GM11168 (cell line): ENCODE data around the gene CDK10.
"Not testable (repeated sequence)": the region's sequence is repeated elsewhere in the genome, so short reads cannot be mapped to it uniquely, and the experiment has no call there.

Experiments
- in situ Hi-C: fragments of 300-500 bp; cut with MboI; formaldehyde crosslinking; loops from one replicate; pipeline ENCODE4 v1.12.0; 2022; ENCODE audit warnings: low sequenced_read_pairs; ENCODE audit not compliant: unreplicated experiment

CDK10 gene

DNA sequence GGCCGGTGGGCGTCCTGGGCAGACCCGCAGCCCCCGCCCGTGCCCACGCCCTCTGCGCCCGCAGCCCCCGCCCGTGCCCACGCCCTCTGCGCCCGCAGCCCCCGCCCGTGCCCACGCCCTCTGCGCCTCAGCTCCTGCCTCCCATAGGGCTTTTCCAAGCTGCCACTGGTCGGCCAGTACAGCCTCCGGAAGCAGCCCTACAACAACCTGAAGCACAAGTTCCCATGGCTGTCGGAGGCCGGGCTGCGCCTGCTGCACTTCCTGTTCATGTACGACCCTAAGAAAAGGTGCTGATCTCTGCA, 8.2 kb downstream of the CDK10 start:
- in situ Hi-C loops = not testable (repeated sequence)

GRCh38 chr16:89695086-89695874, 8.8 kb downstream of the CDK10 start:
- in situ Hi-C loops = no loop called here

DNA sequence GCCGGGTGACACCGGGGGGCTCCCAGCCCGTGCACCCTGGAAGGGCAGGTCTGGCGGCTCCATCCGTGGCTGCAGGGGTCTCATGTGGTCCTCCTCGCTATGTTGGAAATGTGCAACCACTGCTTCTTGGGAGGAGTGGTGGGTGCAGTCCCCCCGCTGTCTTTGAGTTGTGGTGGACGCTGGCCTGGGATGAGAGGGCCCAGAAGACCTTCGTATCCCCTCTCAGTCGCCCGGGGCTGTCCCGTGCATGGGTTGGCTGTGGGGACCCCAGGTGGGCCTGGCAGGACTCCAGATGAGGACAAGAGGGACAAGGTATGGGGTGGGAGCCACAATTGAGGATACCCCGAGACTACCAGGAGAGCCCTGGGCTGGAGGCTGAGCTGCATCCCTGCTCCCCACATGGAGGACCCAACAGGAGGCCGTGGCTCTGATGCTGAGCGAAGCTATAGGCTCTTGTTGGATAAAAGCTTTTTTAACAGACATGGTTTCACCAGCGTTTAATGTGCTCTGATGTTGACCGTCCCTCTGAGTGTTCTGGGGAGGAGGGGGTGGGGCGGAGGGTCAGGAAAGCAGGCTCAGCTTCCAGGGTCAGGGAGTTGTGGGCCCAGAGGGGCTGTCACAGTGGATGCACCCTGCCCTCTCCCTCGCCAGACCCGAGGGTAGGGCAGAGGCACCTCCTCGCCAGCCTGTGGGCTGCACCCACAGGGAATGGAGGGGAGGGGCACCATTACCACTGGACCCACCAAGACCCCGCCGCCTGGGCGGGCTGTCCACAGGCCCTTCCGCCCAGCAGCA, 9.6 kb downstream of the CDK10 start:
- in situ Hi-C loops = no loop called here

- in situ Hi-C loops = no loop called here
Observed at GRCh38 chr16:89696670-89697128, 10.2 kb downstream of the CDK10 start.

GRCh38 chr16:89697161-89697615, 10.7 kb downstream of the CDK10 start:
- in situ Hi-C loops = no loop called here

- in situ Hi-C loops = no loop called here
Observed at GRCh38 chr16:89697616-89698331, 11.3 kb downstream of the CDK10 start.

DNA sequence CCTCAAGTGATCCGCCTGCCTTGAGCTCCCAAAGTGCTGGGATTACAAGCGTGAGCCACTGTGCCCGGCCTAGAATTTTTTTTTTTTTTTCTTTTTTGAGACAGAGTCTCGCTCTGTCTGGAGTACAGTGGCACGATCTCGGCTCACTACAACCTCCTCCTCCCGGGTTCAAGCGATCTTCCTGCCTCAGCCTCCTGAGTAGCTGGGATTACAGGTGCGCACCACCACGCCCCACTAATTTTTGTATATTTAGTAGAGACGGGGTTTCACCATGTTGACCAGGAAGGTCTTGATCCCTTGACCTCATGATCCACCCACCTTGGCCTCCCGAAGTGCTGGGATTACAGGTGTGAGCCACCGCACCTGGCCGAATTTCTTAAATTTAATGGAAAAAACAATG, 12.2 kb downstream of the CDK10 start:
- in situ Hi-C loops = not testable (repeated sequence)

- in situ Hi-C loops = loop anchor here (10.0 kb wide), 1 partner anchor 165 kb away; no protein-coding TSS in a partner anchor
Observed at GRCh38 chr16:89699629-89700099, 13.2 kb downstream of the CDK10 start.

DNA sequence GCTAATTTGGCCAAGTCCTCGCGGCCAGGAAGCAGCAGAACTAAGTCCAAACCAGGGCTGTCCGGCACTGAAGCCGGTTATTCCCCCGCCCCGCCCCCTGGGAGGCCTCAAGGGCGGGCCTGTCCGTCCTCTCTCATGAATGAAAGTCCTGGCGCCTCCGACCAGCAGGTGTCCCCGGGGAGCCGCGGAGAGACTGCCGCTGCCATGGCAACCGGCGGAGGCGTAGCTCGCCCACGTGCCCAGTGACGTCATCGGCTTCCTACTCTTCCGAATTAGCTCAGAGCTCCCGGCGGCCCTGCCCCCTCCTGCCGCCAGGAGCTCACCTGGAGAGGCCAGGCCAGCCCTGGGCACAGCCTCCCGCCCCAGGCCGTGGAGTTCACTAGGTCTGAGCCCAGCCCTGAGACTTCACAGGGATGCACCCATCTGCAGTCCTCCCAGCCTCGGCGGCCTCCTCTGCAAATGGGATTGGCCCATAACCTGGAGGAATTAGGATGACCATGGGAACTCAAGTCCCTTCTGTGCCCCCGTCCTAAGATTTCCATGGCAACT, 13.7 kb downstream of the CDK10 start:
- in situ Hi-C loops = loop anchor here (10.0 kb wide), 1 partner anchor 165 kb away; no protein-coding TSS in a partner anchor

- in situ Hi-C loops = loop anchor here (10.0 kb wide), 1 partner anchor 164 kb away; no protein-coding TSS in a partner anchor
Observed at GRCh38 chr16:89700649-89701424, 14.3 kb downstream of the CDK10 start.

- in situ Hi-C loops = loop anchor here (10.0 kb wide), 1 partner anchor 163 kb away; no protein-coding TSS in a partner anchor
Observed at GRCh38 chr16:89701425-89702406, 15.2 kb downstream of the CDK10 start, which contains the start of gene SPATA2L. Gene SPATA2L (minus strand): TSS chr16:89701705. CDS start chr16:89701232, 473 bp downstream.

GRCh38 chr16:89704281-89704680, 17.8 kb downstream of the CDK10 start:
- in situ Hi-C loops = loop anchor here (10.0 kb wide), 1 partner anchor 161 kb away; no protein-coding TSS in a partner anchor

DNA sequence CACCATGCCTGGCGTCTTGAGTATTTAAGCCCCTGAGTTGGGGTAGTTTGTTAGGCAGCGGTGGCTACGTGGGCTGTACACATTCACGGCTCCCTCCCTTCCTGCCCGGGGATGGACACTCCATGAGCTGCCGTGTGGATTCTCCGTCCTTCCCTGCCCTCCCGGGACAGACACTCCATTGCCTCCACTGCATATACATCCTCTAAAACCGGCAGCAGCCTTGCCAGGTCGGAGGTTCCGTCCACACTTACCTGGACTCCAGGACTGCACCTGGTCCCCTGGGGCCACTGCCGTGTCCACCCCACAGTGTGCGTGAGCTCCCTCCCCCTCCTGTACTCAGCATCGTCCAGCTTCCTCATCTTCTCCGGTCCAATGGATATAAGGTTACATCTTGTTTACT, 18.5 kb downstream of the CDK10 start:
- in situ Hi-C loops = loop anchor here (5.0 to 10.0 kb wide), 2 partner anchors 87 to 160 kb away; no protein-coding TSS in a partner anchor

GRCh38 chr16:89706518-89707260, 20.2 kb downstream of the CDK10 start:
- in situ Hi-C loops = loop anchor here (5.0 to 10.0 kb wide), 2 partner anchors 86 to 158 kb away; no protein-coding TSS in a partner anchor

DNA sequence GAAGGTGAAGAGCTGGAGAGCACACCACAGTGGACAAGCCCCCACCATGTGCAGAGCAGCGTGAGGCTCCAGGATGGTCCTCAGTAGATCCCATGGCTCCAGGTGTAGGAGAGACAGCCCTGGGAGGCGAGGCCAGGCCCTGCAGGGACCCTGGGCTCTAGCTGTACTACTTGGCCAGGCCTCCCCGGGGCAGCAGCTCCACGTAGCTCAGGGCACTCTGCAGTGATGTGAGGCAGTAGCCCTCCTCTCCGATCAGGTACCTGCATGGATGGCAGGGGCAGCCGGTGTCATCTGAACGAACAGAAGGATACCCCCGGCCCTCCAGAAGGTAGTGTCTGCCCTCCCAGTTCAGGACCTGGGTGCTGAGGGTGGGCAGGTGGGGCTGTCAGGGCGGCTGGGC, 21.2 kb downstream of the CDK10 start:
- in situ Hi-C loops = loop anchor here (5.0 to 10.0 kb wide), 2 partner anchors 85 to 157 kb away; no protein-coding TSS in a partner anchor

DNA sequence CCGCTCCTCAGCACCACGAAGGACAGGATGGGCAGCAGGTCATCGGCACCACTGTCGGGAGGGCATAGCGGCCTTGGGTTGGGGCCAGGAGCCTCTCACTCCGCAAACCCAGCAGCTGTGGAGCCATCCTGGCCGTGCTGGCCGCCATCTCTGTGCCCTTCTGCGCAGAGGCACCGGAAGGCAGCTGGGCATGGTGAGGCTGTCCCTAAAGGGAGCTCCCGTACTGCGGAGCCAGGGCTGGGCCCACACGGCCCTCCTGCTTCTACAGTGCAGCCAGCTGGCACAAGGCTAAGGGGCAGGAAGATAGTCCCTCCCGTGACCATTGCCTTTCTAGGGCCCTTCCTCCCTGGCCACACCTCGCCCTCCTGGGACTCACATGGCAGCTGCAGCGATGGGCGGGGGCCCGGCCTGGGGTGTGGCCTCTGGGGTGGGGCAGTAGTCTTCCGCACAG, 22.0 kb downstream of the CDK10 start:
- in situ Hi-C loops = loop anchor here (5.0 to 10.0 kb wide), 2 partner anchors 84 to 156 kb away; no protein-coding TSS in a partner anchor

- in situ Hi-C loops = loop anchor here (5.0 to 10.0 kb wide), 2 partner anchors 83 to 156 kb away; no protein-coding TSS in a partner anchor
Observed at GRCh38 chr16:89709166-89709565, 22.7 kb downstream of the CDK10 start.
